PC-9 (cell line): ENCODE data around the gene WIPI1.

Experiments
- CTCF ChIP-seq: fragments of 200-600 bp; sonication (generic); conservative IDR thresholded peaks from 2 replicates; pipeline ENCODE4 v1.6.1; 2017; ENCODE audit warnings: mixed run types, antibody characterized with exemption, mild to moderate bottlenecking, moderate library complexity
- EZH2 ChIP-seq: fragments of 200-600 bp; sonication (generic); IDR thresholded peaks from 2 replicates; pipeline ENCODE4 v1.8.0; 2017; ENCODE audit warnings: antibody characterized with exemption, low read depth

- no peak for TF ChIP-seq CTCF
- no peak for TF ChIP-seq EZH2
These were observed 34.3 kb upstream of the WIPI1 start for GRCh38 chr17:68491381-68492231.
